PC-3 (cell line): Measurements from ENCODE around the gene RAB3B.

Experiments
- CTCF ChIP-seq: fragments of 300-600 bp; sonication (generic); conservative IDR thresholded peaks from 2 replicates; pipeline ENCODE4 v1.5.1; 2017; ENCODE audit warnings: antibody characterized with exemption, low read depth, mild to moderate bottlenecking, low read length
- EZH2 ChIP-seq: fragments of 300-600 bp; sonication (generic); IDR thresholded peaks from one replicate; pipeline ENCODE4 v1.6.1; 2017; ENCODE audit warnings: antibody characterized with exemption, mild to moderate bottlenecking, low read length; ENCODE audit not compliant: unreplicated experiment
- EZH2phosphoT487 ChIP-seq: fragments of 300-600 bp; sonication (generic); IDR thresholded peaks from 2 replicates; pipeline ENCODE4 v1.6.1; 2018; ENCODE audit warnings: mild to moderate bottlenecking, antibody characterized with exemption, low read length, borderline replicate concordance

GRCh38 chr1:51937112-51937511, 53.4 kb downstream of the RAB3B start:
- TF ChIP-seq EZH2phosphoT487 (no peak), EZH2 (no peak), CTCF (no peak)
